Measurements from ENCODE around the gene ZFAND3.
"Not testable (repeated sequence)": the region's sequence is repeated elsewhere in the genome, so short reads cannot be mapped to it uniquely, and the experiment has no call there.

ZFAND3 gene

DNA sequence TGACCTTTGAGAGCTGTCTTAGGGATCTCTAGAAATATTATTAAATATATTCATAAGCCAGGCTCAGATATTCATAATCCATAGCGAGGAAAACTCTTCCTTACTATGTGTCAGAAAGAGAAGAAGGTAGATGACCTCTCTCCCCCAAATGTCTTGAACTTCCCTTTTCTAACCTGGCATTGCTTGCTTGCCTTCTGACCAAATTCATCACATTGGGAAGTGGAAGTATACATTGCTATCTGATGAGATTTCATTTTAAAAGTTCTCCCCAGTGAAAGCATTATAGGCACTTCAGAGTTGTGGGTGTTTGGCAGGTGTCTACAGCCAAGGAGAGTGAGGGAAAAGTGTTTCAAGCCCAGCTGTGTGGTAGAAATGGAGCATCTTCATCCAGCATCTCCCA lies 197.3 kb downstream of the ZFAND3 start:
- no peak for DNase-seq

DNA sequence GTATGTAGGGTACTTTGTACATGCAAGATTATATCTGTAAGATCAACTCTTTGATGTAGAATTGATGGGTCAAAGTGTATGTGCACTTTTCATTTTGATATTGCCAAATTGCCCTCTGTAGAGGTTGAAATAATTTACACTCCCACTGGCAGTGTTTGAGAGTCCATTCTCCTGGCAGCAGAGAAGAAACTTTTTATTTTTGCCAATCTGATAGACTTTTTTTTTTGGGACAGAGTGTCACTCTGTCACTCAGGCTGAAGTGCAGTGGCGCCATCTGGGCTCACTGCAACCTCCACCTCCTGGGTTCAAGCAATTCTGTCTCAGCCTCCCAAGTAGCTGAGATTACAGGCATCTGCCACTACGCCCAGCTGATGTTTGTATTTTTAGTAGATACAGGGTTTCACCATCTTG lies 199.2 kb downstream of the ZFAND3 start:
- no peak for DNase-seq

DNA sequence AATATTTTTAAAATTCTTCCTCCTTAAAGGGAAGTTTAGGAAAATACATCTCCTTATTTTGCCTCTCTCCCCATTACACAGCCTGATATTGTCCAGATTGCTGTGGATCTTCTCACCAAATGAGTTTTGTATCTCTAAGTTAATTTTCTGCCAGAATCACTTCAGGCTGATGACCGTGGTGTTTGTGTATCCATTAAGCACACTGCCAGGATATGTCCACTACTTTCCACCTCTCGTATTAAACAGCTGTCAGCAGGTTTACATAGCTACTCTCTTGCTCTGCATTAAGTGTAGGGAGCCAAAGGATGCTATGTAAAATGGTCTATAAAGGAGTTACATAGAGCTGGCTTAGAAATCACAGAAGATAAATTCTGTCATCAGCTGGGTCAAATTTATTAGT lies 201.1 kb downstream of the ZFAND3 start:
- peak; percentile 54 for DNase-seq

DNA sequence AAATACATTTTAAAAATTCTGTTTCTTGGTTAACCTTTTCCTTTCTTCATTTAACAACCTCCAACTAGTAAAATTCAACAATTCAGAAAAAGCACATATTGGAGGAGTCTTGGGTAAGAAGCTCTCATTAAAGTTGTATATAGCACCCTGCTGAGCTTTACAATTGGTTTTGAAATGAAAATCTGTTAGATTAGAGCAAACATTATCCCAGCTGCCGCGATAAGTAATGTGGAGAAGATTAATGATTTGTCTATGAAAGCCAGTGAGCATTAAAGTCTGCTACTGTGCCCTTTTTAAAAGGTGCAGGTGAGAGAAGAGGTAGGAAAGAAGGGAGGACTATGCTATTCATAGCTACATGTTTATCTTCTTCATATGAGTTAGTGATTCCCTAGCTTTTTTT lies 201.5 kb downstream of the ZFAND3 start:
- no peak for DNase-seq

DNA sequence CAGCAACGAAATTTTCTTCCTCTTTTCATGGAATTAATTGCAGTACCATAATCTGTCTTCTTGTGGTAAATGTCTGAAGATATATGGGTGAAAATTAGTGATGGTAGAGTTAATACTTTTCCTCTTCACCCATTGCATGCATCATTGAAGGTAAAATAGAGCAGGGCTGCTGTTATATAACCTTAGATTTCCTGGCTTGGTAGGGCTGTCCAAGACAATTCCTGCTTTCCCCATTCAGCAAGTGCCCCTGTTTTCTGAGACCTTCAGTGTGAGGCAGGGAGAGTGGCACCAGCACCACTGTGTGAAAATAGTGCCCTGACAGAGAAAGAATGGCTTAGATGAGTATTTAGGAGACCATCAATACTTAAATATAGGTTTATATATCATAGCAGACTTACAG lies 202.0 kb downstream of the ZFAND3 start:
- no peak for DNase-seq

DNA sequence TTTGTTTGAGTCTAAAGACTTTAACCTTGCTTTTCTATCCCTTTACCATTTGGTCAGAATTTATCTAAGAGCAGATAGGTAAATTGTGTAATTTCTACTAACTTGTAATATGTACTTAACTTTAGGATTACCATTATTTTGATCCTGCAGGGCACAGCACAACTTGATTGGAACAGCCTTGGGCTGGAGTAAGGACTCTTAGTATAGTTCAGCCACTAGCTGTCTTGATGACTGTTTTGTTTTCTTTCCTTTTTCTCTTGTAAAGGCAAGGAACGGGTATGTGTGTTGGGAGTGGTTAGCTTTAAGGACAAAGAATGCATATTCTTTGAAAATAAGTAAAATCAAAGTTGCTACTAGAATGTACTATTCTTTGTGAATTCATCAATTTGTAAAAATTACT lies 203.2 kb downstream of the ZFAND3 start:
- no peak for DNase-seq

DNA sequence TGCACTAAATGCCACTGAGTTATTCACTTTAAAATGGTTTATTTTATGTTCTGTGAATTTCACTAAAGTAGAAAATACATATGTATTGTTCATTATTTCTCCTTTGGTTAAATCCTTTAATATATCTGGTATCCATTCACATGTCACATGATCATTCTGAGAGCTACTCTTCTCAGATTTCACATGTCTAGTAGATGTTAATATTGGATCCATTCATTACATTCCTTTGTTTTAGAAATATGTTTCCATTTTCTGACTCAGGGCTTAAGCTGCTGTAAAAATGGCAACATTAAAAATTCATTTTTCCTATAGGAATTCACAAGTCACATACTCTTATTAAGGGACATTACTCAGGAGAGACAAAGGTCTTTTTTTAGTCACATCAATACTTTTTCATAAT lies 205.4 kb downstream of the ZFAND3 start:
- no peak for DNase-seq

DNA sequence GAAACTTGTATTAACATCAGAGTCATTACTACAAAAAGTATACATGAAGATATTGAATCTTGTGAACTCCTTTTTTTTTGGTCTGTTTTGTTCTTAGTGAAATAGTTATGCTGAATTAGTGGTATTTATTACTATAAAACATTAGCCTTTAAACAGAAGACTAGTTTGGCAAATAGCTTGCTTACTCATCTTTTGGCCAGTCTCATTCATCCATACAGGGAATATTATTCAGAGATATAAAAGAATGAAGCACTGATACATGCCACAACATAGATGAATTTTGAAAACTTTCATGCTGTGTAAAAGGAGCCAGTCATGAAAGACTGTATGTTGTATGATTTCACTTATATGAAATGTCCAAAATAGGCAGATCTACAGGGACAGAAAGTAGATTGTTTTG lies 205.9 kb downstream of the ZFAND3 start:
- no peak for DNase-seq

DNA sequence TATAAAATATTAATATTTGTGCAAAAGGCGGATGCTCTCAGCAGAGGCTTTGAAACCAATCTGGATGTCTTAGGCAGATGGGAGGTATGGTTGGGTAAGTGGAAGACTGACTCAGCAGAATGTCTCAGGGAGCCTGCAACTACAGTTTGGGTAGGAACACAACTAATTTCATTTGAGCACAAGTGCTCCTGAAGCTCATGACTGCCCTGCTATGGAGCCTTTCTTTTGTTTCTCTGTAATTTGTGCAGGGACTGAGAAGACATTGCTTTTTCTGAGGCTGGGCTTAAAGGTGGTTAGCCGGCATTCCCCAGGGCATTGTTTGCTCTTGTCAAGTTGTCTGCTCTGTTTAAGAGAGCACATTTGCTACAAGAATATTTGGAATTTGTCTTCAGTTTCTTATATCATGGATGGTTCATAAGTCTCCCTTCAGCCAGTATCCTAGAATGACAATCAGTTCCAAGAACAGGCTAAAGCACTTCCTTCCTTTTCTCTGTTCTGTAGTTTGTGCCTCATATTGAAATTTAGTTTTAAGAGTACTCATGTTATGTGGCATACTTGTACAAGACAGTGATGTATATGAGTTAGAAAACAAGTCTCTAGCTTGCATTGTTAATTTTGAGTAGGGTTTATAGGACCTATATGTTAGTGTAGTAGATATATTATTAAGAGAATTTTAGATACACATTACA lies 208.3 kb downstream of the ZFAND3 start:
- DNase-seq, result no peak

DNA sequence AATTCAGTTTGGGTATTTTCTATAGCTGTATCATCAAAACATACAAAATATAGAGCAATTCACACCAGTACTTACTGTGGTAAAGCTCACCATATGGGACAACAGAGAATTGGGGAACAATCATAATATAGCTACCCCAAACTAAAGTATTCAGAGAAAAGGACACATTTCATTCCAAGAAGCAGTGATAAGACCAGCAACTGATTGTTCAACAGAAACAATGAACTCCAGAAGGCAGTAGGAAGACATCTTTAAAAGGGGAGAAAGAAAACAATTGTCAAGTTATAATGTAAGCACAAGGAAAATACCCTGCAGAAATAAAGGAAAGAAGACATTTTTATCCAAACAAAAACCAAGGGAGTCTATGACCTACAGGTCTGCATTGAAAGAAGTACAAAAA lies 210.9 kb downstream of the ZFAND3 start:
- no peak for DNase-seq

DNA sequence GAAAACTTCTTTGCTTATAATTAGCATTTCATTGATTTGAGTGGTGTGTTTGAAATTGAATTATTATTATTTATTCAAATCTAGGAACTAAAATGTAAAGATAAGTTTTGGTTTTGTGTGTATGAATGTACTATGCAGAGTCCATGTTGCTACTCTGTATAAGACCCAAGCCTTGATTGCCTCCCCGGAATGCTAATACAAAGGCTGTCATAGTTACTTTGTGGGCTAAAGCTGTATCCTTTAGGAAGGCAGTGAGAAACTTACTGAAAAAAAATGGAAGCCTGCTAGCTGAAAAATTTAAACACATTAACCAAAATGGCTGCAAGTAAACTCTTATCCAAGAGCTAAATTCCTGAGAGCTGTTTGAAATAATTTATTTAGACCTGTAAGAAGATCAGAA lies 213.3 kb downstream of the ZFAND3 start:
- no peak for DNase-seq

DNA sequence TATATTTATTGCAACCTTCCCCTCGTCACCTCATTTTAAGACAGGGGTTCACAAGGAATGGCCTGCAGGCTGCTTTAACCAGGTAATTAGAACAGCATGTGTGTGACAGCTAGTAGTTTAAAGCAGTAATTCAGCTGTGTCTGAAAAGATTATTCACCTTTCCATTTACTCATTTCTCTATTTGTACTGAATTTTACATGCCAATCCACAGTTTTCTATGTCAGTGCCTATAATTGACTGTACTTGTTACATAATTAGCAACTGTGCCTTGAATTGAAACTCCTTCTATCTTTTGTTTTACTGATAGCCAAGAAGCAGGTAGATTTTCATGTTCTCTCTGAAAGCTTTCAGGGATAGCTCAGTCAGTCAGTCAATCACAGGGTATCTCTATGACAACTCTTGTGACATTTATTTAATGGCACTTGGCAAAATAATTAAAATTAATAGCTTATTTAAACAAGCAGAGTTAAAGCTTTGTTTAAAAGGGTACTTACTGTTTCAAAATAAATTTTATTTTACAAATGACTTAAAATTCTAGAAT lies 214.0 kb downstream of the ZFAND3 start:
- no peak for DNase-seq

DNA sequence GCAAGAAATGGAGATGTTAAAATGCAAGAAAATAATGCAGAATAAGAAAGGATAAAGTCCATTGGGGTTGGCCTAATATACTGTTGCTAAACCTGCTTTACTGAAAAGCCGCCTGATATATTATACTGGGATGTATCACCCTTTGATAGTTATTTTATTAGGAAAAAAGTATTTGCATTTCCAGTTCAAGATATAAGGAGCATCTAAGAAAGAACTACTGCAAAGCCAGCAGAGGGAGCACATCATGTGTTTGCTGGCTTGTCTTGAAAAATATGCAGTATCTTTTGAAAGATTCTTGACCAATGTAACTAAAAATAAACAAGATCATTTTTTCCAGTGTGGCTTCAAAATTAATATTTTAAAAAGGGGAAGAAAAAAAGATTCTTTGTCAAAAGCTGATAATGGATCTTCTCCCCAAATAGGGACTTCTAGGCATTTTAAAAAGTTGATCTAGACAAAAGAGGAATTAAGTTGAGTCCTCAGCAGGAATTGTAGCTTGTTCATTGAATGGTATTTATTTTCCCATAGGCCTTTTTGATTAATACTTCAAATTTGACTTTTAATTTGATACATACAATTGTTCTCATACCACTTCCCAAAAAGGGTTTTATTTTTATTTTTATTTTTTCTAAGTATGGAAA lies 214.9 kb downstream of the ZFAND3 start:
- DNase-seq, result no peak

DNA sequence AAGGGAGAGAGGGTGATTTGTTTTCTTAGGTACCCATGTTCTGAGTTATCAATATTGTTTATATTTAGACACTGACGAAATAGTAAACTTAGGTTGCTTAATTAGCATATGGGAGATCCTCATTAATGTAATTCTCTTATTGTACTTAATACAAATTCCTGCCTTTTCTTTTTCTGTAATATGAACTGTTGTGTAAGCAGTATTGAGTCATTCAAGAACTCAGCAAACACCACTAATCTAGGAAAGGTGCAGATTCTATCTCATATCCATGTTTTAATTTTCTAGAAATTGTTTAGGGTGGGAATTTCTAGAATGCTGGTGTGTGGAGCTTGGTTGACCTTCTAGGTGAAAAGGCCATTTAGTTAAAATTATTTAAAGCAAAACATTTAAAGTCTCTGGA lies 216.0 kb downstream of the ZFAND3 start:
- DNase-seq, result no peak

DNA sequence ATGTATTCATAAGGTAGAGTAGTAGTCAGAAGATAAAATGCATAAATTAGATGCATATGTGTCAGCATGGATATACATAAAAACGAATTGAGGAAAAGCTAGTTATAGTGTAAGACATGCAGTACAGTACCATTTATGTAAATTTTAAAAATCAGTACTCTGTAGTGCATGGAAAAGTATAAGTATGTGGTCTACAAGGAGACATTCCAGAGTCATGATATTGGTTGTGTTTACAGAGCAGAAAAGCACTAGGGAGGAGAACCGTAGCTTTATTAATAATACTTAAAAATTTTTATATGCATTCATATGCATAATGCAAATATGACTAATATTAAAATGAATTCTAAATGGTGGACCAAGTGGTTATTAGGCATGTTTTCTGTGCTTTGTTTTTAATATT lies 220.0 kb downstream of the ZFAND3 start:
- DNase-seq, result no peak

DNA sequence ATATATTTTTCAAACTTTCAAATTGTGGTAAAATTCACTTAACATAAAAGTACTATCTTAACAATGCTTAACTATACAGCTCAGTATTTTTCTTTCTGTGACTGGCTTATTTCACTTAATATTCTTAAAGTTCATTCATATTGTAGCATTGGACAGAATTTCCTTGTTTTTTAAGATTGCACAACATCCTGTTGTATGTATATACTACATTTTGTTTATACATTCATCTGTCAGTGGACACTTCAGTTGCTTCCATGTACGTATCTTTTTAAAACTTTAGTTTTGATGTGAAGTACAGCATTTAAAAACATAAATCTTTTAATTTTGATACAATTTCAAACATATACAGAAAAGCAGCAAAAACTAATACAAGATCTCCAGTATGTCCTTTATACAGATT lies 220.7 kb downstream of the ZFAND3 start:
- DNase-seq, result no peak

DNA sequence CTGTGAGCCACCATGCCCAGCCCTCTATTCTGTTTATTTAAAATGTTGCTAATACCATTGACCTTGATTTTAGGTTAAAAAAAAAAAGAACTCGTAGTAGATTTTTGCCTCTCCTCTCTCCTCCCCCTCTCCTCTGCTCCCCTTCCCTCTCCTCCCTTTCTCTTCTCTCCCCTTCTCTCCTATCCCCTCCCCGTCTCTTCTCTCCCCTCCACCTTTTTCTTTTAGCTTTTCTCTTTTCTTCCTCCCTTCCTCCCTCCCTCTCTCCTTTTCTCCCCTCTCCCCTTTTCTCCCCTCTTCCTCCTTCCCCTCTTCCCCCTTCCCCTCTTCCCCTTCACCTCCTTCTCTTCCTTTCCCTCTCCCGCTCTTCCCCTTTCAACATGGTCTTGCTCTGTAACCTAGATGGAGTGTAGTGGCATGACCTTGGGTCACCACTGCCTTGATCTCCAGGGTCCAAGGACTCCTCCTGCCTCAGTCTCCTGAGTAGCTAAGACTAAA lies 223.8 kb downstream of the ZFAND3 start:
- DNase-seq, result no peak

DNA sequence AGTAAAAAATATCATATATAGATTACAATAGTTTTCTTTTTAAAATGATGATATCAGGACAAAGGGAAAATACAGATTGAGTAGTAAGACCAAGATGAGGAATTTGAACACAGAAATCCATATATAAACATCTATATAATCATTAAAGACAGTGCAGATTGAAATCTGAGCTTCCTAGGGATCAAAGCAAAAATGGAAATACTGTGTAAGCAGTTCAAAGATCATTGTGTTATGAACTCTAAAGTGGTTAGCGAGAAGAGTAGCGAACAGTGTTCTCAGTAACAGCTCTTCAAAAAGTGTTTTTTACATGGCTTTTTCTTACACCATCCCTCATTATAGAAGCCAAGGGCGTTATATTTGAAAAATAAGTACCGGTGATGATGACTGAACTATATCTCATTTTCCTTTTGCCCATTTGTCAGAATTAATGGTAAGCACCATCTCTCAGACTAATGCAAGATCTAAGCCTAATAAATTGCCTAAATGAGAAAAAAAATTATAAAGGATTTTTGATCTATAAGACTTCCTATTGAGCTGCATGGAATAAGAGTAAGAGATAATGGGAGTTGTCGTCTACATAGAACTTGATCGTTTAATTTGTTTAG lies 226.3 kb downstream of the ZFAND3 start:
- no peak for DNase-seq

DNA sequence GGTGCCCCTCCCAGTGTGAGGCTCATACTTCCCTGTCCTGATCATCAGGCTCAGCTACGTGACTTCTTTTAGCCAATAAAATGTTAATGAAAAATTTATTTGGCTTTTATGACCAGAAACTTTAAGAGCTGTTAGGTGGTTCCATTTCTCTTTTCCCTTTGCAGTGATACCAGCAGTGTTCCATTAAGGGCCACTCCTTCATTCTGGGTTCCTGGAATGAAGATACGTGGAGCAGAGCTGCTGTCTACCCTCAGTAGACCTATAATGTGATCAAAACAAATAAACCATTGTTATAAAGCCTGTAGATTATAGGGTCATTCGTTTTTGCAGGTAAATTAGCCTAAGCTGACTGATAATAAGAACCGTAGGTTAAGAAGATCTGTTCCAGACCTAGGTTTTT lies 228.0 kb downstream of the ZFAND3 start:
- DNase-seq, result no peak

DNA sequence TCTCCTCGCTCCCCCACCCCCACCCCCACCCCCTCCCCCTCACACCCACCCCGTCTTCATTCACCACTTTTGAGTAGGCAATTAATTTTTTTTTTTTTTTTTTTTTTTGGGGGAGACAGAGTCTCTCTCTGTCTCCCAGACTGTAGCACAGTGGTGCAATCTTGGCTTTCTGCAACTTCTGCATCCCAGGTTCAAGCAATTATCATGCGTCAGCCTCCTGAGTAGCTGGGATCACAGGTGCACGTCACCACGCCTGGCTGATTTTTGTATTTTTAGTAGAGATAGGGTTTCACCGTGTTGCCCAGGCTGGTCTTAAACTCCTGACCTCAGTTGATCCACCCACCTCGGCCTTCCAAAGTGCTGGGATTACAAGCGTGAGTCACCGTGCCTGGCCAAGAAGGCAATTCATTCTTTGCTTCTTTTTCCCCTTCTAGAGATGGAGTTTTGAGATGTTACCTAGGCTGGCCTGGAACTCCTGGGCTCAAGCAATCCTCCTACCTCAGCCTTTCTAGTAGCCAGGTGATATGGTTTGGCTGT lies 230.4 kb downstream of the ZFAND3 start:
- not testable (repeated sequence) for DNase-seq

DNA sequence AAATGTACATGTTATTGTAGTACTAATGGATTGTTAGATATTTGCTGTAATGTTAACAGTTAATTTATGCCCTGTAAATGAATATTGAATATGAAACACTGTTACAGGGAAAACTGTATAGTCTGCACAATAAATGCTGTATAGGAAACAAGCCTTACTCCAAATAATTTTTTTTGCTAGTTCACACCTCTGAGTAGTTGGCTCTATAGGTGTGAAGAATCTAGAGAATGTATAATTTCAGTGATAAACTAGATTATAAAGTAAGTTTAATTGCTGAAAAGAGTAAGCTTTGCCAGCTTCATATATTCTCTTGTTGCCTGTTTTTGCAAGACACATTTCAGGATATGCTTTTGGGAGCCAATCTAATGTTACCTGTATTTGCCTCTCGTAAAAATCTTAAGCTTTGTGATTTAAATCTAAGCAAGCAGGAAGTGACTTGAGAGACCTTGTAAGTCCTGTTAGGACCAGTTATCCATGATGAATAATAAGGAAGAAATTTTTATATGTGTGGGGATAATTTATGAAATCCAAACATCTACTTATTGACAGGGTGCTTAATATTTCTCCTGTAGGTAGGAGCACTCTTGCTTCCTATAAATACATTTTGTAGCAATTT lies 232.4 kb downstream of the ZFAND3 start:
- no peak for DNase-seq

DNA sequence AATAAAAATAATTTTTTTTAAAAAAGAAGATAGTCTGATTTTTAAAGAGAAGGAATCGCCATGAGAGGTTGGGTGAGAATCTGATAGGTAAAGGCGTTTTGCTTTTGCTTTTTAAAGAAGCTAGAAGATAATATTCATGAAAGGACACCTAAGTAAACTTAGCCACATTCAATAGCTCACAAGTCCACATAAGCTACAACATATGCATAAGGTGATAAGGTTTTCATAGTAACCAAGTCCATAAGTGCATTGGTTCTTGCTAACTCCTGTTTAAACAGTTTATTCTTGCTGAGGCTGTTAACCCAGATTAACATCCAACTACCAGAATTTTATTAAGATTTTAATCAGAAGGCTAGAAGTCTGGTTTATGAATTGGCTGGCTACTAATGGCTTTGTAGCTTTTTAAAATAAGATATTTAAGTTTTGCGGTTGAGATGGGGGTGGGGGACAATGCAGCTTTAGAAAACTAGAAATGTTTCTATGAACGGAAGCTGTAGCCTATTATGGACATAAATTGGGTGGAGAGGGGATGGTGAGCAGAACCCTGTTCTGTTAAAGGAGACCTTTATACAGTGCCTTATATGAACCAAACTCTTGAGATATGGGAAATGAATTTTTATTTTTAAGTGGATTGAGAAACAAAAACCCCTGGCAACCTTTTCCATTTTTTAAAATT lies 235.1 kb downstream of the ZFAND3 start:
- DNase-seq, result no peak

DNA sequence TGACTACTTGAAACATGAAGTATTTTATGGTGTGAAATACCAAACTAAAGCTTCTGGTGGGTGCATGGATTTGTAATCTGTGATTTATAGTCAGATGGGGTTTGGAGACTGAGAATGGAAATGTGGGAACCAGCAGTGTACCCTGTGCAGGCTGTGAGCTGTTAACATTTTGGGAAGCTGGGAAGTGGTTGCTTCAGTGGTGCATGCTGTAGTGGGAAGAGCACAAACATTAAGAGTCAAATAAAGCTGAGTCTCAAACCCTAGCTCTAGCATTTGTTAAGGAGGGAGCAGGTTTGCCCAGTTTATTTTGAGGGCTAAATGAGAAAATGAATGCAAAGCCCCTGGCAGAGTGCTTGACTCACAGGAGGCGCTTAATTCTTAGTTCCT lies 235.7 kb downstream of the ZFAND3 start:
- DNase-seq, result no peak
